ENCODE data around the gene C1orf159. TPM values are rescaled to one million over a fixed set of nuclear protein-coding genes. Genes with fewer than 3 reads are reported as not detected.

C1orf159 gene
- polyA plus RNA-seq, 3 donors = 3.0 to 18.8 (median 3.3) TPM

GRCh38 chr1:1080122-1080757, 35.6 kb downstream of the C1orf159 start:
- H3K27ac ChIP-seq (ENCODE audit: low read depth in 1 of 2, low read length in 2 of 2) = no peak overlapping the region
- no peak overlapping the region for H3K27ac Mint-ChIP-seq

More at GRCh38 chr1:1080122-1080757, 35.6 kb downstream of the C1orf159 start:
- Mint-ChIP-seq H3K36me3 (peaks cover 3 to 5% of the 10 kb centered on the region in 2 donors), H3K27me3 (ENCODE audit: low read depth in 3 of 3) (peaks cover 7 to 17% (median 10%) of the 10 kb centered on the region in 3 donors), H3K9me3 (peaks cover 0 to 2% (median 0%) of the 10 kb centered on the region in 7 donors), H3K4me3 (peak overlapping the region in 1 of 2 donors; percentile 69), H3K4me1 (peaks cover 9% of the 10 kb centered on the region)
- Histone ChIP-seq H3K4me2 (replicated peaks; ENCODE audit: extremely low read depth, low read length, poor library complexity, severe bottlenecking) (peak overlapping the region; percentile 57), H3K27me3 (ENCODE audit: control insufficient read depth in 2 of 2, insufficient read depth in 2 of 2, low read length in 2 of 2) (peaks cover 0 to 14% of the 10 kb centered on the region in 2 donors), H2AFZ (ENCODE audit: insufficient read depth, low read depth, low read length, poor library complexity, severe bottlenecking) (peak overlapping the region; percentile 50), H3K9ac (ENCODE audit: insufficient read depth, low read length, poor library complexity, severe bottlenecking) (peak overlapping the region; percentile 36), H3K4me1 (ENCODE audit: control insufficient read depth in 1 of 2, insufficient read depth in 2 of 2, low read length in 2 of 2) (peaks cover 9 to 11% of the 10 kb centered on the region in 2 donors), H3K79me2 (ENCODE audit: insufficient read depth, low read length) (no peaks in the 10 kb centered on the region), H4K20me1 (ENCODE audit: insufficient read depth, low read length) (no peaks in the 10 kb centered on the region), H3K4me3 (replicated peaks in 1 of 3; ENCODE audit: low read depth in 2 of 3, low read length in 3 of 3) (peak overlapping the region in 1 of 3 experiments; percentile 34), H3K36me3 (replicated peaks in 1 of 2; ENCODE audit: control insufficient read depth in 1 of 2, insufficient read depth in 2 of 2, low read length in 2 of 2) (no peaks in the 10 kb centered on the region), H3K9me3 (replicated peaks in 1 of 2; ENCODE audit: control insufficient read depth in 1 of 2, insufficient read depth in 1 of 2, low read length in 2 of 2) (no peaks in the 10 kb centered on the region)
- intact Hi-C loops (cut with micrococcal nuclease) = no loop called here
- 3% methylated on average over 13 of the region's 23 CpGs for WGBS (ENCODE audit: insufficient coverage)
- DNase-seq = no peak
- TF ChIP-seq CTCF (IDR thresholded peaks at IDR 0.05) = no peak
